GM19239 (cell line): Measurements from ENCODE around the gene ACBD4.

Experiments
- DNase-seq: peaks from one replicate; pipeline ENCODE4 v3.0.0; 2011; ENCODE audit warnings: low spot score; ENCODE audit not compliant: insufficient read length
- FAIRE-seq: peaks from 2 replicates; lab custom pipeline; 2011; peaks lifted over from hg19 to GRCh38; lab: Jason Lieb, UNC

The ACBD4 gene

GRCh38 chr17:45135192-45135977 lies at the start of gene ACBD4:
Gene ACBD4, plus strand, starts transcription at chr17:45135687. Its CDS starts 458 bp downstream, at chr17:45136145.
- DNase-seq: peak; percentile 98
- FAIRE-seq: peak; percentile 99

- DNase-seq: no peak
- no peak for FAIRE-seq
Observed at GRCh38 chr17:45086391-45086790, 49.1 kb upstream of the ACBD4 start.

GRCh38 chr17:45086865-45087503 lies 48.5 kb upstream of the ACBD4 start:
- DNase-seq (no peak), FAIRE-seq (no peak)

- no peak for FAIRE-seq
- no peak for DNase-seq
Observed at GRCh38 chr17:45087504-45087975, 47.9 kb upstream of the ACBD4 start.

- FAIRE-seq: no peak
- DNase-seq: no peak
Observed at GRCh38 chr17:45087978-45088377, 47.5 kb upstream of the ACBD4 start.

GRCh38 chr17:45088741-45089140 lies 46.7 kb upstream of the ACBD4 start:
- DNase-seq: no peak
- no peak for FAIRE-seq

GRCh38 chr17:45090711-45091110 lies 44.8 kb upstream of the ACBD4 start:
- DNase-seq (no peak), FAIRE-seq (no peak)

- DNase-seq: no peak
- no peak for FAIRE-seq
Observed at GRCh38 chr17:45091778-45092425, 43.6 kb upstream of the ACBD4 start.

GRCh38 chr17:45092911-45093430 lies 42.5 kb upstream of the ACBD4 start:
- DNase-seq (no peak), FAIRE-seq (no peak)

- no peak for DNase-seq
- FAIRE-seq: no peak
Observed at GRCh38 chr17:45093444-45094110, 41.9 kb upstream of the ACBD4 start.

- no peak for DNase-seq
- no peak for FAIRE-seq
Observed at GRCh38 chr17:45096141-45096540, 39.3 kb upstream of the ACBD4 start.

GRCh38 chr17:45096926-45097325 lies 38.6 kb upstream of the ACBD4 start:
- DNase-seq (no peak), FAIRE-seq (no peak)

- no peak for FAIRE-seq
- DNase-seq: no peak
Observed at GRCh38 chr17:45098081-45098868, 37.2 kb upstream of the ACBD4 start.

GRCh38 chr17:45098869-45099616 lies 36.4 kb upstream of the ACBD4 start:
- peak; percentile 91 for DNase-seq
- peak; percentile 52 for FAIRE-seq

- FAIRE-seq (no peak), DNase-seq (no peak)
Observed at GRCh38 chr17:45101546-45101882, 34.0 kb upstream of the ACBD4 start.

- DNase-seq (no peak), FAIRE-seq (no peak)
Observed at GRCh38 chr17:45101883-45102811, 33.3 kb upstream of the ACBD4 start.

- no peak for DNase-seq
- FAIRE-seq: no peak
Observed at GRCh38 chr17:45102856-45103255, 32.6 kb upstream of the ACBD4 start.

GRCh38 chr17:45103269-45103795 lies 32.2 kb upstream of the ACBD4 start:
- no peak for DNase-seq
- no peak for FAIRE-seq
